ENCODE measurements around the gene TENM3. TPM values are rescaled to one million over a fixed set of nuclear protein-coding genes. Genes with fewer than 3 reads are reported as not detected.

TENM3 gene
- total RNA-seq, 4 donors from 2014 or later, result 29.8 to 58.5 (median 35.9) TPM

DNA sequence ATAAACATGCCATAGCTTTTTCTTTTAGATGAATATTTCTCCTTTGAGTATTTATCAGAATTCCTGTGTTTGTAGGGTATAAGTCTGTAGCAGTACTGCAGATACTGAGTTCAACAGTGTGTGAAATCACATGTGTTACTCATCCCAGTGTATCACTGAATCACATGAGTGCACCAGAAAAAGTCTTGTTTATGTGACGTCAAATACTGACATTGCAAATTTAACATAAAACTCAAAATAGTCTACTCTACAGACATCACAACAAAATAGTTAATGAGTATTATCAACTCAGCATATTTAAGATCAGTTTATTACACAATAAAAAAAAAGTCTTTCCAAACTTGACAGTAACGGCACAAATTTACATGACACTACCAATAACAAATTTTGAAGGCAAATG is 452.6 kb downstream of the TENM3 start:
- no peak for TF ChIP-seq CTCF (IDR thresholded peaks at IDR 0.05; ENCODE audit: low read depth)

DNA sequence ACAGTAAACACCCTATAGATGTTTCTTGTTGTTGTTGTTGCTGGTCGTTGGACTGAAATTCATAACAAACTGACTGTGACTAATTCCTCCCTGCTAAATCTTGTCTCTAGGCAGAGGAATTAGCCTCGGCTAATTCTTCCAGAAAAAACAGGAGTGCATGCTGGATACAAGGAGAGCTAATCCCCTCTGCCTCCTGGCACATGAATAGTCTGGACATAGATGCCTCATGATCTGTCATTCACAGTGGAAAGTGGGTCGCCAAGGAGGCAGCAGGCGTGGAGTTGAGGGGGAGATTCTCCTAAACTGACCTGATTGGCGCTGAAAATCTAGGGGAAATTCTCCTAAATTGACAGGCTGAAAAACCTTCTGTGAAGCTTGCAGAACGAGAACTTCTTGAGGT is 453.9 kb downstream of the TENM3 start:
- TF ChIP-seq CTCF (IDR thresholded peaks at IDR 0.05; ENCODE audit: low read depth), result no peak

GRCh38 chr4:182698212-182698611 is 455.0 kb downstream of the TENM3 start:
- no peak for TF ChIP-seq CTCF (IDR thresholded peaks at IDR 0.05; ENCODE audit: low read depth)

- TF ChIP-seq CTCF (IDR thresholded peaks at IDR 0.05; ENCODE audit: low read depth), result no peak
Measured at GRCh38 chr4:182699201-182699600, 456.0 kb downstream of the TENM3 start.

DNA sequence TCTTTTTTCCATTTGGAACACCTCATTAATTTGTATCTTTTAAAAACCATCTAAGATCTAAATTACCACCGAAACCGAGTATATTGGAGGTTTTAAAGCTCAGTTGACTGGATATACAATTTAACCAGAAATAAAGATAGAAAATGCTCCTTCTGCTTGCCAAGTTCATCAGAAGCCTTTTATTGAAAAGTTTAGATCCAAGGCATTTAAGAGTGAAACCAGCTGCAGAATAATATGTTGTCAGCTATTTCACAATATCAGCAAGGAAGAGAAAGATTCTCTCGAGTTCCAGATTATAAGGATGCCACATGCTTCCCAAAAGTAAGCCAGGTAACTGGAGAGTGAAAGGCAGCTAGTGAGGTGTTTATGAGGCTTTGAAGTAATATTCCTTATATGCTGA is 456.6 kb downstream of the TENM3 start:
- TF ChIP-seq CTCF (IDR thresholded peaks at IDR 0.05; ENCODE audit: low read depth), result no peak

DNA sequence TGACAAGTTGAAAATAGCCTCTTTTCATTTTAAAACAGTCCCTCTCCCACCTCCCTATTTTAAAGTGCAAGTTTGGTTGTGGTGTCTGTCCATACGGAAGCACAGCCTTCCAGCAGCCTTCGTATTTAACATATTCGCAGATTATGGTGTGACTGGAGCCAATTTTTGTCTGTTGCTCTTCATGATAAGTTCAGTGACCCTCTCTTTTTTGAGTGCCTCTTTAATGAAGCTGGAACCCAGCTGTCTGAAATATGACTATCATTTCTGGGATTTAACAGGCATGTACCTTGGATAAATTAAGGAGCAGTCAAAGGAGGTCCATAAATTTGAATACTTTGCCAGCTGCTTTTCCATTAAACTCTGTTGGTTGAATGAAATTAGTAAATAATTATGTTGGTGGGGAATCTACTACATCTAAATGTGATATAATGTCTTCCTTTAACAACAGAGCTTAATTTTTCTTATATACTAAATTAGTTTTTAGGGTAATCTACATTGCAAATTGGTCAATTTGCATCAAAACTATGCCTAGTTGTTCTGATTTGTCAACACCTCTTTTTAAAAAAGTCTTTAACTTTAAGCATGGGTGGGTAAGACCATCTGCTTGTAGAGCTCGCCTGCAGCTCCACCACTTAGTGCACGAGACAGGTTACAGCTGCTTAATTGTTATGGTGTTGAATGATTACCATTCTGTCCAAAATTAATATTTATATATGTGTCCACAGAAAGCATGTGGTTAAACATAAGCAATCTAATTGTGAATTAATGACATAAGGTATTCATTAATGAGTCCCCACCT is 457.4 kb downstream of the TENM3 start:
- TF ChIP-seq CTCF (IDR thresholded peaks at IDR 0.05; ENCODE audit: low read depth), result no peak

- TF ChIP-seq CTCF (IDR thresholded peaks at IDR 0.05; ENCODE audit: low read depth), result no peak
Measured at GRCh38 chr4:182704077-182704476, 460.9 kb downstream of the TENM3 start.
